ENCODE measurements around the gene TVP23C. TPM values are rescaled to one million over a fixed set of nuclear protein-coding genes. Genes with fewer than 3 reads are reported as not detected.
"Not testable (repeated sequence)": the region's sequence is repeated elsewhere in the genome, so short reads cannot be mapped to it uniquely, and the experiment has no call there.

TVP23C gene
- total and polyA plus RNA-seq, 9 donors: 4.9 to 15.6 (median 9.3) TPM

GRCh38 chr17:15574660-15575059, 11.4 kb upstream of the TVP23C start:
- H3K36me3 ChIP-seq (ENCODE audit: control insufficient read depth, insufficient read depth, low read length); H3K9me3 ChIP-seq (replicated peaks; ENCODE audit: control insufficient read depth, low read depth, low read length); H3K4me3 ChIP-seq (ENCODE audit: low read length); H3K4me1 ChIP-seq (ENCODE audit: control insufficient read depth, insufficient read depth, low read length); DNase-seq; H3K27me3 ChIP-seq (ENCODE audit: control insufficient read depth, insufficient read depth, low read length); H3K27ac ChIP-seq (ENCODE audit: low read length): not testable (repeated sequence)
- no CpG with 5 or more reads among the region's 5 CpGs for WGBS (ENCODE audit: insufficient coverage)

DNA sequence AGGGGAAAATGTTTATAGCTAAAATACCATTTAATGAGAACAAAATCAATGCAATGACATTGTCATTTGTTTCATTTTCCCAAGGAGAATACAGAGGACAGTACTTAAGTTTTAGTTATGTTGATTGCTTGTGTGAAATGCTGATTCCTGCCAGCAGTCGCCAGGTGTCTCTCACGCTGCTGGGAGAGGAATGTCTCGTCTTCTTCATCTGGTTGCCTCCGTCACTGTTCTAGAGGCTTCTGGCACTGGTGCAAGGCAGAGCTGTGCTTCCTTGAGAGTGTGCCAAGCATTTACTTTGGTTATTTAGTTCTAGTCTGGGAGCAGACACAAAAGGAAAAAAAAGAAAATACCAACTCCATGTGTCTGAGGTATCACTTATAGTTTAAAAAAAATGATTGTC, 10.6 kb upstream of the TVP23C start:
- not testable (repeated sequence) for H3K27me3 ChIP-seq (ENCODE audit: control insufficient read depth, insufficient read depth, low read length); H3K27ac ChIP-seq (ENCODE audit: low read length); H3K4me3 ChIP-seq (ENCODE audit: low read length); H3K4me1 ChIP-seq (ENCODE audit: control insufficient read depth, insufficient read depth, low read length); H3K9me3 ChIP-seq (replicated peaks; ENCODE audit: control insufficient read depth, low read depth, low read length); H3K36me3 ChIP-seq (ENCODE audit: control insufficient read depth, insufficient read depth, low read length)
- WGBS (ENCODE audit: insufficient coverage): 6% methylated on average over 3 of the region's 4 CpGs
- peak; percentile 65 for DNase-seq

- H3K27me3 ChIP-seq (ENCODE audit: control insufficient read depth, insufficient read depth, low read length); H3K36me3 ChIP-seq (ENCODE audit: control insufficient read depth, insufficient read depth, low read length); H3K4me1 ChIP-seq (ENCODE audit: control insufficient read depth, insufficient read depth, low read length); DNase-seq; H3K9me3 ChIP-seq (replicated peaks; ENCODE audit: control insufficient read depth, low read depth, low read length): not testable (repeated sequence)
- WGBS (ENCODE audit: insufficient coverage): 0% methylated on average over 1 of the region's 34 CpGs
- H3K4me3 ChIP-seq (ENCODE audit: low read length): peak overlapping the region; percentile 67
- H3K27ac ChIP-seq (ENCODE audit: low read length): peak overlapping the region; percentile 77
Measured at GRCh38 chr17:15562613-15563374, 489 bp downstream of the TVP23C start.

- not testable (repeated sequence) for H3K4me1 ChIP-seq (ENCODE audit: control insufficient read depth, insufficient read depth, low read length); H3K27ac ChIP-seq (ENCODE audit: low read length); H3K9me3 ChIP-seq (replicated peaks; ENCODE audit: control insufficient read depth, low read depth, low read length); DNase-seq; H3K36me3 ChIP-seq (ENCODE audit: control insufficient read depth, insufficient read depth, low read length); H3K27me3 ChIP-seq (ENCODE audit: control insufficient read depth, insufficient read depth, low read length); H3K4me3 ChIP-seq (ENCODE audit: low read length)
- no CpG with 5 or more reads among the region's 10 CpGs for WGBS (ENCODE audit: insufficient coverage)
Measured at GRCh38 chr17:15561439-15561838, 1.8 kb downstream of the TVP23C start.

DNA sequence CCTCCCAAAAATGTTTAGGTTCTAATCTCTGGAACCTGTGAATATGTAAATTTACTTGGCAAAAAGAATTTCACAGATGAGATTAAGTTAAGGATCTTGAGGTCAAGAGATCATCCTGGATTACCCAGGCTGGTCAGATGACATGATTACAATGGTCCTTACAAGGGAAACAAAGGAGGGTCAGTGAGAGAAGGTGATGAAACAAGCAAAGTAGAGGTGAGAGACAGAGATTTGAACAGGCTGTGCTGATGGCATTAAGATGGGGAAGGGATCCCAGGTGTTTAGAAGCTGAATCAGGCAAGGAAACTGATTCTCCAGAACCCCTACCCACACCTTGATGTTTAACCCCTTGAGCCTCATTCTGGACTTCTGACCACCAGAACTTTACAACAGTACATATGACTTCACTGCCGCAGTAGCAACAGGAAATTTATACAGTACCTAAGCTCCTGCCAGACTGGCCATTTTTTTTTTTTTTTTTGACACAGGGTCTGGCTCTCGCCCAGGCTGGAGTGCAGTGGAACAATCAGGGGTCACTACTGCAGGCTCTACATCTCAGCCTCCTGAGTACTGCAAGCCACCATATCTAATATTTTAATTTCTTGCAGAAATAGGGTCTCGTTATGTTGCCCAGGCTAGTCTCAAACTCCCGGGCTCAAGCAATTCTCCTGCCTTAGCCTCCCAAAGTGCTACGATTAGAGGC, 4.7 kb downstream of the TVP23C start:
- not testable (repeated sequence) for H3K27ac ChIP-seq (ENCODE audit: low read length); H3K4me3 ChIP-seq (ENCODE audit: low read length); H3K4me1 ChIP-seq (ENCODE audit: control insufficient read depth, insufficient read depth, low read length); H3K9me3 ChIP-seq (replicated peaks; ENCODE audit: control insufficient read depth, low read depth, low read length); H3K36me3 ChIP-seq (ENCODE audit: control insufficient read depth, insufficient read depth, low read length); H3K27me3 ChIP-seq (ENCODE audit: control insufficient read depth, insufficient read depth, low read length); DNase-seq
- WGBS (ENCODE audit: insufficient coverage): 80% methylated on average over 1 of the region's 5 CpGs

GRCh38 chr17:15557334-15557832, 5.9 kb downstream of the TVP23C start:
- H3K4me1 ChIP-seq (ENCODE audit: control insufficient read depth, insufficient read depth, low read length); H3K27ac ChIP-seq (ENCODE audit: low read length); DNase-seq; H3K9me3 ChIP-seq (replicated peaks; ENCODE audit: control insufficient read depth, low read depth, low read length); H3K27me3 ChIP-seq (ENCODE audit: control insufficient read depth, insufficient read depth, low read length); H3K4me3 ChIP-seq (ENCODE audit: low read length); H3K36me3 ChIP-seq (ENCODE audit: control insufficient read depth, insufficient read depth, low read length): not testable (repeated sequence)
- no CpG with 5 or more reads among the region's 5 CpGs for WGBS (ENCODE audit: insufficient coverage)

DNA sequence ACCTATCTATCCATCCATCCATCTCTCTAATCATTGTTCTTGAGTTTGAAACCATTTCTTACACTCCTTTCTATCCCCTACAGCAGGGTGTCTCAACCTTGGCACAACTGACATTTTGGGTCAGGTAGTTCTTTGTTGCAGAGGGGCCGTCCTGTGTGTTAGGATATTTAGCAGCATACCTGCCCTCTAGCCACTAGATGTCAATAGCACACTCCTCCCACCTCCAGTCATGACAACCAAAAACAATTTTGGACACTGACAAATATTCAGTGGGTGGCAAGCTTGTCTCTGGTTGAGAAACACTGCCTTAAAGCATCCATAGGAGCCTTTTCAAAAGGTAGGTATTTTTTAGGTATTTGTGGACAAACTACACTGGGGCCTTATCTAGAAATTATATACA, 10.4 kb downstream of the TVP23C start:
- not testable (repeated sequence) for H3K4me1 ChIP-seq (ENCODE audit: control insufficient read depth, insufficient read depth, low read length); H3K27me3 ChIP-seq (ENCODE audit: control insufficient read depth, insufficient read depth, low read length); H3K27ac ChIP-seq (ENCODE audit: low read length); DNase-seq; H3K36me3 ChIP-seq (ENCODE audit: control insufficient read depth, insufficient read depth, low read length); H3K4me3 ChIP-seq (ENCODE audit: low read length); H3K9me3 ChIP-seq (replicated peaks; ENCODE audit: control insufficient read depth, low read depth, low read length)
- WGBS (ENCODE audit: insufficient coverage): no CpG with 5 or more reads among the region's 1 CpG

DNA sequence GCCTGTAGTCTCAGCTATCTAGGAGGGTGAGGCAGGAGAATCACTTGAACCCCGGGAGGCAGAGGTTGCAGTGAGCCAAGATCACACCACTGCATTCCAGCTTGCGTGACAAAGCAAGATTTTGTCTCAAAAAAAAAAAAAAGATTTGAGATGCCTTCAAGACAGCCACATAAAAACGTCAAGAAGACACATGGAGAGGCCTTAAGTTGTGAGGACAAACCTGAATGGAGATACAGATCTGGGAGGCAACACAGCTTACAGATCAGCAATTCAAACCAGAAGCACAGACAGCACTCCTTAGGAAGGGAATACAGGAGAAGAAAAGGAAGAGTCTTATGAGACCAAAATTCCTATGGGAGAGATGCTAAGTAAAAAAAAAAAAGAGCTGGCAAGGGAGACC, 13.7 kb downstream of the TVP23C start:
- not testable (repeated sequence) for DNase-seq; H3K36me3 ChIP-seq (ENCODE audit: control insufficient read depth, insufficient read depth, low read length); H3K4me1 ChIP-seq (ENCODE audit: control insufficient read depth, insufficient read depth, low read length); H3K27ac ChIP-seq (ENCODE audit: low read length); H3K27me3 ChIP-seq (ENCODE audit: control insufficient read depth, insufficient read depth, low read length); H3K4me3 ChIP-seq (ENCODE audit: low read length); H3K9me3 ChIP-seq (replicated peaks; ENCODE audit: control insufficient read depth, low read depth, low read length)
- WGBS (ENCODE audit: insufficient coverage): 57% methylated on average over 1 of the region's 3 CpGs

DNA sequence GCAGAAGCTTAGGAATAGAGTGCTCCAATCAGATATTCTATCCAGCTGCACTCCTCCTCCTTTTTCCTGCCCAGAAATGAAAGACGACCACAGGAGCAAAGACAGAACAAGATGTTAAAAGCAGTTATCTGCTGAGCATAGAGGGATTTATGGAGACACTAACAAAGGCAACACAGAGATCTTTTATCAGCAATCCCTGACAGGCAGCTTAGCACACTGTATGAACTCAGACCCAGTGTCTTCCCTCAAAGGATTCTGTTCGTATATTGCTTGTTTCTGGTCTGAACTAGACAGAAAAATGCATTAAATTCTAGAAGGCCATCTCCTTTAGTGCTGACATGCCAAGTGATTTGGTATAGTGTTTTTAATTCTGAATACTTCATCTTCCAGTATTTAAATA, 16.7 kb downstream of the TVP23C start:
- H3K36me3 ChIP-seq (ENCODE audit: control insufficient read depth, insufficient read depth, low read length); H3K4me1 ChIP-seq (ENCODE audit: control insufficient read depth, insufficient read depth, low read length); H3K27me3 ChIP-seq (ENCODE audit: control insufficient read depth, insufficient read depth, low read length); DNase-seq; H3K27ac ChIP-seq (ENCODE audit: low read length); H3K4me3 ChIP-seq (ENCODE audit: low read length); H3K9me3 ChIP-seq (replicated peaks; ENCODE audit: control insufficient read depth, low read depth, low read length): not testable (repeated sequence)
- no CpG with 5 or more reads among the region's 2 CpGs for WGBS (ENCODE audit: insufficient coverage)

- not testable (repeated sequence) for H3K27me3 ChIP-seq (ENCODE audit: control insufficient read depth, insufficient read depth, low read length); H3K4me1 ChIP-seq (ENCODE audit: control insufficient read depth, insufficient read depth, low read length); H3K4me3 ChIP-seq (ENCODE audit: low read length); H3K27ac ChIP-seq (ENCODE audit: low read length); DNase-seq; H3K9me3 ChIP-seq (replicated peaks; ENCODE audit: control insufficient read depth, low read depth, low read length)
- no CpG with 5 or more reads among the region's 8 CpGs for WGBS (ENCODE audit: insufficient coverage)
- H3K36me3 ChIP-seq (ENCODE audit: control insufficient read depth, insufficient read depth, low read length): peaks cover 12% of the 10 kb centered on the region
Measured at GRCh38 chr17:15540371-15541219, 22.7 kb downstream of the TVP23C start.
